Activated CD4-positive, alpha-beta T cell treated with anti-CD3 and anti-CD28 coated beads, Interleukin-10, Interleukin-2, amounts not matched to agents 100 ng/mL and 50 ng/mL, durations not matched to agents 16 hours and 8 hours (primary cell): ENCODE results near the gene ISCA1.

Experiments
- DNase-seq: peaks from one replicate; pipeline ENCODE4 v3.0.0-alpha.2; 2020

ISCA1 gene

DNA sequence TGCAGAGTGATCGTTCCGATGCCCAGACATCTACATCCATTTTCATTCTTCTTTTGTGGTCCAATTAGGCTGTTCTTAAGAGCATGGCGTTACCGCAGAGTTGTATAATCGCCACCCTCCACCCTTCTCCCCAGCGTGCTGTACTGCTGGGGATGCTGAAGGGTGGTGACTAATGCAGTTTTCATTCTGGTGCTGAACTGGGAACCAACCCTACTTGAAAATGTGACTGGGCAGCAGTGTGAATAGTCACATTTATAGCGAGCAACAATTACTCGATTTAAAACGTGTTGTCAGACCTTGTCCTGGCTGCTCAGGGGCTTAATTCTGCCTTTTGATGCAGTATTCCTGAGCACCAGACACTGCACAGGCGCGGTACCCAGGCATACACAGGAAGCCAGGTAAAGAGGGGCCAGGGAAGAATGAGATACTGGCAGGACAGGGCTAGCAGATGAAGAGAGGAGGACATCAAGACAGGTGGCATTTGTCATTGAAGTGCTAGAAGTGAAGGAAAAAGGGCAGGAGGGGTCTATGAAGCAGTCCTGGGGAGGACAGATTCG, 719 bp upstream of the ISCA1 start:
- DNase-seq: no peak

DNA sequence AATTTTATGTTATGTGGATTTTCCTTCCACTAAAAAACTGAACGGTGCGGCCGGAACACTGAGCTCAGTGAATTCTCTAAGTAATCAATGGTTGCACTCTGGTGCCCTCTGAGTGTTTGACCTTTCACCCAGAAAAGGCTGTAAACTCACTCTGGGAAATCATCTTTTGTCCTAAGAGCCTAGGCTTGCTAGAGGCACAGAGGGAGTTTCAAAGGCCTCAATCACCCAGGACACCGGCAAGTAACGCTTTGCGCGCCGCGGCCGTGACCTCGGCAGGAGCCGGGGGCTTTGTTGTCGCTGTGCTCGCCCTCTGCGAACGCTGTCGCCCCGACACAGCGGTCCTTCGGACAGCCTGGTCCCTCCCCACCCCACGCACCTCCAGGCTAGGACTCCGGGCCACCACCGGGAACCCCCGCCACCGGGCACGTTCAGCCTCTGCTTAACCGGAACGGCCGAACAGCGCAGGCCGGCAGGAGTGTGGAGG, 703 bp downstream of the ISCA1 start:
- DNase-seq: no peak

- DNase-seq: no peak
Measured at GRCh38 chr9:86280580-86280979, 1.8 kb downstream of the ISCA1 start.

- no peak for DNase-seq
Measured at GRCh38 chr9:86279839-86280238, 2.5 kb downstream of the ISCA1 start.

DNA sequence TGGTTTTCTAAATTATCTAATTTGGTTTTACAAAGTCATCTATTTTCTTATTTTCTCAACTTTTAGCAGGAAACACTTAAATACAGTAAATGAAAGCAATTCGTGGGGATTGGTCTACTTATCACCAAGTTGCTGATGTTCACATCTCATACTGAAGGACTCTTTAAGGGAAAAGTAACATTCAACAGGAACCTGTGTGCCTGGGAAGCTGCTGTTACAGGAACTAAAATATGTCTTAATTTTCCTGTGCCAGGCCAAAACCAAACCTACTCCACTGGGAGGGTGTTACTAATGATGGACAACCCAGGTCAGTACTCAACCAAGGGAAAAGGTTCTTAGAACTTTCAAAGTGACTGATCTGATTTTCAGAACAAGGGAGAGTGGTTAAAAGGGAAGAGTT, 5.3 kb downstream of the ISCA1 start:
- no peak for DNase-seq

- no peak for DNase-seq
Measured at GRCh38 chr9:86275962-86276361, 6.4 kb downstream of the ISCA1 start.

DNA sequence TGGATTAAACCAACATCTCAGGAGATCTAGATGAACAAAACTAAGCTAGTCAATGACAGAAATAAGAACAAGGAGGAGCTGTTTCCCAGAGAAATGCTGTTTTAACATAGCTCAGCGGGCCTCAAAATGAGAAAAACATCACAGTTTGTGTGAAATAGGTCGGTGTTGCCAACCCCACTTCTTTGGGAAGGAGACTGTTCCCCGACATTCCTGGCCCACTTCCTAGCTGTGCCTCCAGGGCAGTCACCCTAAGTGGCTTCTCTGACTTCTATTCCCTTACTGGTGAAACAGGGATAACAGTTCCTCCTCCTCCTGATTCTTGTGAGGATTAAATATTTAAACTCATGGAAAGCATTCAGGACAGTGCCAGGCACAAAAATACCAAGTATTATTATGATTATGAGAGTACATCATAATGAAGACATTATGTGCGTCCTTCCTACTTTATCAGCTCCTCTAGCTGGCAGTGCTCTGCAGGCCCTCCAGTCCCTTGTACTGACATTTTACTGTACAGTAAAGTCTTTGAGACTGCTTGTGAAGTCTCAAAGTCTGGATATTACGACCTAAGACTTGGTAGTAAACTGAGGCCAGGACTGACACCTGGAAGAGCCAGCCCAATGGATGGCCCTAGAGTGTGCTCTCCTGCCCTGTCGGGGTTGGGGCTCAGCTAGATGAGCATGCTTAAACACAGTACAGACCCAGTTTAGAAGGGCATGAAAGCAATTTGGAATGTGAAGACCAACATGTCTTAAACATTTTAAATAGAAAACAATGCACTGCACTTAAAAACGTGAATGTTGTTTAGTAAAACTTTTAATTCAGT, 7.3 kb downstream of the ISCA1 start:
- DNase-seq: no peak

DNA sequence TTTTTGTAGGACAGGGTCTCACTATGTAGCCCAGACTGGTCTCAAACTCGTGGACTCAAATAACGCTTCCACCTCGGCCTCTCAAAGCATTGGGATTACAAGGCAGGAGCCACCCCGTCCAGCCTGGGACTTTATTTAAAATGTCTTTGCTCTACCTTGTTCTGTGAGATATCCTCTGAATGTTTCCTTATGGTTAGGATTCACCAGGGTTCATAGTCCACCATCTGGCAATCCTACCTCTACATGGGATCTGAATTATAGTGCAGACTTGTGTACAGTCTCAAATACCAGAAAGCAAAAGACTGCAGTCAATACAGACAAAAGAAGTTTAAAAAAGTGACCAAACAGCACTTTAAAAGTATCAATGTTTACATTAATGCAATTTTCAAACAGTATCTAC, 10.1 kb downstream of the ISCA1 start:
- DNase-seq: no peak

DNA sequence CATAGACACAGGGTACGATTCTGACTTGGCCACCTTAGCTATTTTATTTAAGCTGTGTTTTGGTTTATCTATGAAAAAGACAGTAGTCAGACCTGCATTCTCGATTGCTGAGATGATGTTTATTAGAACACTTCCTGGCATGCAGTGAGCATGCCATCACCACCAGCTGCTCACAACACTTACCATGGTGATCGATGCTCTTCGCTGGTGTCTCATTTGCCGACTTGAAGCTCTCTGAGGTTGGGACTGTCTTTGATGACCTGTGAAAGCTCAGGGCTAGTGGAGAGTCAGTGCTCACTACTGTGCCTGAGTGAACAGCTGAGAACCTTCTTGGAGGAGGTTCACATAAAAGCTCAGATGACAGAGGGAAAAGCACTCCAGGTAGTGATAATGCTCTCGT, 18.5 kb downstream of the ISCA1 start:
- no peak for DNase-seq

GRCh38 chr9:86262492-86262891, 19.8 kb downstream of the ISCA1 start:
- no peak for DNase-seq

DNA sequence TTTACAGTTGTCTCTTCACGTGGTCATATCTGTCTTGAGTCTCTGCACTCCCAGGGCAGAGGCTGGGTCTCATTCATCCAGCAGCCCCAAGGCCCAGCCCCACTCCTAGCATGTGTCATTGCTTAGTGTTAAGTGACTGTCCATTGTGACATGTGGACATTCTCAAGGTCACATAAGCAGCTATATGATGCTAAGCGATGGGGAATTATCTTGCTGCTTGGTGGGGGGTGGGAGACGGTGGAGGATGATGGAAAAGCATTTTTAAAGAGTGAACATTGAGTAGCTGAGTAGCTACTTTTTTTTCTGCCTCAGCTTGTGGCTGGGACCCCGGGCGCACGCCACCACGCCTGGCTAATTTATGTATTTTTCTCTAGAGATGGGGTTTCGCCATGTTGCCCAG, 22.8 kb downstream of the ISCA1 start, which contains the start of gene C9orf153:
Gene C9orf153, minus strand, starts transcription at position 101 of the 400 bp plus-strand sequence. CDS start 30,054 bp downstream, outside the sequence.
- no peak for DNase-seq

- DNase-seq: no peak
Measured at GRCh38 chr9:86257391-86257790, 24.9 kb downstream of the ISCA1 start.

- DNase-seq: no peak
Measured at GRCh38 chr9:86256653-86257052, 25.7 kb downstream of the ISCA1 start.

DNA sequence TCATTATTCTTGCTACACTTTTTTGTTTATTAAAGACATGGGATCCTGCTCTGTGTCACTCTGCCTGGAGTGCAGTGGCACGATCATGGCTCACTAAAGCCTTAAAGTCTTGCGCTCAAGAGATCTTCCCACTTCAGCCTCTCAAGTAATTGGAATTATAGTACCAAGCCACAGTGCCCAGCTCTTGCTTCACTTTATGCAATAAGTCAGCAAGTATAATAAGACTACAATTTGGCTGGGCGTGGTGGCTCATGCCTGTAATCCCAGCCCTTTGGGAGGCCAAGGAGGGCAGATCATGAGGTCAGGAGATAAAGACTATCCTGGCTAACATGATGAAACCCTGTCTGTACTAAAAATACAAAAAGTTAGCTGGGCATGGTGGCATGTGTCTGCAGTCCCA, 28.8 kb downstream of the ISCA1 start:
- DNase-seq: no peak

- no peak for DNase-seq
Measured at GRCh38 chr9:86252870-86253269, 29.5 kb downstream of the ISCA1 start.

DNA sequence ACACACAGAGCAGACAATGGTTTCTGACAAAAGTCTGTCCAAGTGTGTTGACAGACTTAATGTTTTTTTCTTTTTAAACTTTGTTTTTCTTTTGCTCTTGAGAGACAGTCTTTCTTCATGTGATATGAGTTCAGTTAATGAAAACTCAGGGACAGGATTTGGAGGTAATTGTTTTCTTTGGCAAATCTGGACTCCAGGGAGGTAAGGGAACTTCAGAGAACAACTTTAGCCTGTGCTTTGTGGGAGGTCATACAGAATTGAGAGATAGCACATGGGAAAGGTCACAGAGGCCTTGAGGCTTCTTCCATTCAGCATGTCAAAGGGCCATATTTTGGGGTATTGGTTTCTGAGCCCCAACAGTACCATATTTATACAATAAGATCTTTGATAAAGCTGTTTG, 32.2 kb downstream of the ISCA1 start:
- DNase-seq: no peak

- no peak for DNase-seq
Measured at GRCh38 chr9:86248746-86249145, 33.6 kb downstream of the ISCA1 start.

DNA sequence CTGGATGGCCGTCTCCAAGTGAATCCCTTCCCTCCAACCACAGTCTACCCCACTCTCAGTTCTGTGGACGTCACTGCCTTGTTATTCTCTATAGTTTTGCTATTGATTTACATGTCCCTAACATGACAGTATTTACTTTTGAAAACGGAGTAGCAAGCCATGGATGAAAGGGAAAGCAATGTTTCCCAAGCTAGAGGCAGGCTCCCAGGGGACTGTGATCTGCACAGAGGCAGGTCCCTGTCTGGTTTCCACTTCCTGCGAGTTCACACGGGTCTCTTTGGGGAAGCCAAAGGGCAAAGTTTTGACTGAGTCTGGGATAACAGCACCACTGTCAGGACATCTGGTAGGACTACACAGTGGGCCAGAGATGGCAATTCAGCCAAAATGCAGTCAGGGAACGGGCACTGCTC, 35.6 kb downstream of the ISCA1 start:
- DNase-seq: no peak

- no peak for DNase-seq
Measured at GRCh38 chr9:86242071-86242470, 40.3 kb downstream of the ISCA1 start.

- no peak for DNase-seq
Measured at GRCh38 chr9:86241216-86241615, 41.1 kb downstream of the ISCA1 start.

DNA sequence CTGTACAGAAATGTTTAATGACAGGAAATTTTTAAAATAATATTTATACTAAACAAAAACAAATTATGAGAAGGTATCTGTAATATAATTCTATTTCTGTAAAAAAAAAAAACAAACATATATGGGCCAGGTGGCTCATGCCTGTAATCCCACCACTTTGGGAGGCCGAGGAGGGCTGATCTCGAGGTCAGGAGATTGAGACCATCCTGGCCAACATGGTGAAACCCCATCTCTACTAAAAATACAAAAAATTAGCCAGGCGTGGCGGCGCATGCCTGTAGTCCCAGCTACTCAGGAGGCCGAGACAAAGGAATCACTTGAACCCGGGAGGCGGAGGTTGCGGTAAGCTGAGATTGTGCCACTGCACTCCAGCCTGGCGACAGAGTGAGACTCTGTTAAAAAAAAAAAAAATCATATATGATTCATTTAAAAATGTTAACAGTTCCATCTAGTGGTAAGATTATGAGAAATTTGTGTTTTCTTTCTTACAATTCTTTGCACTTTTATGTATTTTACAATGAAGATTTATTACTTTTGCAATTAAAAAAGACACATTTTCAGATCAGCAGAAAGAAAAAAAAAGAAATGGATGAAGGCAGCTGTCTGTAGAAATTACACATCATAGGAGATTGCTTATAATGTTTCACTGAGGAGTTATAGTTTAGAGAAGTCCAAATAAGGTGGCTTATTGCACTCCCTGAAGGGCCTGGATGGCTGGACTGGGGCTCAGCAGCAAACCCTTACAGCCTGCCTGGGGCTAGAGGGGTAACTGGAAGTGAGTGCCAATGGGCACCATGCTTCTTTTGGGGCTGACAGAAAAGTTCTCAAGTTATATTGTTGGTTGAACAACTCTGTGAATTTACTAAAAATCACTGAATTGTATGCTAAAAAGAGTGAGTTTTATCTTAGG, 43.2 kb downstream of the ISCA1 start:
- no peak for DNase-seq

DNA sequence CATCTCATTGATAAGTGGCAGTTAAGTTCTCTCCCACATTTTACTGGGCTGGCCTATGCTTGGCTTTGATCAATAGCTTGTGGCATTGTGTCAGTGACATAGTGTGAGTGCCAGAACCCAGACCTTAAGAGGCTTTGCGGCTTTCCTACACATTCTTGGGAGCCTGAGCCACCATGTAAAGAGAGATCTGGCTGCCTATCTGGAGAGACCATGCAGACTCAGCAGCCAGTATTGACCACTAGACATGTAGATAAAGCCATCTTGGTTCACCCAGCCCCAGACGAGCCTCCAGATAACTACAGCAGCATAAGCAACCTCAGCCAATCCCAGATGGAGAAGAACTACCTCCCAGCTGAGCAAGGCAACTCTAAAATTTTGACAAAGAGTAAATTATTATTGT, 51.5 kb downstream of the ISCA1 start:
- no peak for DNase-seq

DNA sequence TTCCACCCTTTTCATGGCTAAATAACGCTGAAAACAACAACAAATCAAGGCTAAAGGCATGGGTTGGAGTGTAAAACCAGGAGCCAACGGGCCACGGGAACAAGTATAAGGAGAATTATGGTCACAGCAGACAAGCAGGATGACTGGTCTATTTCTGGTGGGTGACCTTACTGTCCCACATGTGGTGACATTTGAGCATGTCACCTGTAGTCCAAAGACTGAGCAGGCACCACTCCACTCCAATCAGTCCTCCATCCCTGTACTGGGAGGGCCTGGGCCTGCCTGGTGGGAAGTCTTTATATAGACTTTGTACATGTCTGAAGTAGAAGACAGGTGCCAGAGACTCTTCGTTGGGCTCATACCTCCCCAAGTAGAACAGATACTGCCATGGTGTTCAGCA, 59.7 kb downstream of the ISCA1 start:
- DNase-seq: no peak

GRCh38 chr9:86219606-86220005, 62.7 kb downstream of the ISCA1 start:
- DNase-seq: no peak
